Measurements from ENCODE around the gene LLGL1. TPM values are rescaled to one million over a fixed set of nuclear protein-coding genes. Genes with fewer than 3 reads are reported as not detected.

LLGL1 gene
- total RNA-seq, 1 experiment from 2014 or later: 30.2 TPM

GRCh38 chr17:18195246-18195645 lies 30.2 kb upstream of the LLGL1 start:
- POLR2A ChIA-PET (ENCODE audit: low non-redundant PET): no interaction called here
- peaks cover 60% of the 10 kb centered on the region for H3K36me3 ChIP-seq (ENCODE audit: insufficient read depth, low read length, poor library complexity, severe bottlenecking)

GRCh38 chr17:18197535-18198194 lies 27.8 kb upstream of the LLGL1 start:
- intact Hi-C loops (cut with micrococcal nuclease; ENCODE audit: unreplicated experiment): no loop called here
- Histone ChIP-seq H3K9me3 (ENCODE audit: low read depth, low read length, poor library complexity, severe bottlenecking) (no peaks in the 10 kb centered on the region), H3K4me3 (ENCODE audit: low read depth, low read length, poor library complexity, severe bottlenecking) (no peak overlapping the region), H3K27ac (ENCODE audit: low read depth, low read length, poor library complexity, severe bottlenecking) (no peak overlapping the region), H3K4me1 (ENCODE audit: insufficient read depth, low read length, poor library complexity, severe bottlenecking) (no peaks in the 10 kb centered on the region), H3K27me3 (replicated peaks; ENCODE audit: insufficient read depth, low read depth, low read length, poor library complexity) (no peaks in the 10 kb centered on the region), H3K36me3 (ENCODE audit: insufficient read depth, low read length, poor library complexity, severe bottlenecking) (peaks cover 56% of the 10 kb centered on the region)
- CTCF ChIA-PET: interaction anchor here (1.1 kb wide), 1 partner anchor 57 kb away, joined by 3 read pairs; no protein-coding TSS in a partner anchor
- no peak for DNase-seq (ENCODE audit: low spot score)
- no TSS peak for BruUV-seq (replicated peaks)
- TF ChIP-seq EZH2 (IDR thresholded peaks at IDR 0.05; ENCODE audit: borderline replicate concordance, low read depth, low read length, poor library complexity, severe bottlenecking) (no peak), CTCF (conservative IDR thresholded peaks at IDR 0.05; ENCODE audit: low read depth, low read length) (no peak)
- POLR2A ChIA-PET (ENCODE audit: low non-redundant PET): interaction anchor here (0.6 kb wide), 1 partner anchor 532 kb away, joined by 3 read pairs; no protein-coding TSS in a partner anchor

More at GRCh38 chr17:18195246-18195645, 30.2 kb upstream of the LLGL1 start:
- peak overlapping the region; percentile 29 for H3K27ac ChIP-seq (ENCODE audit: low read depth, low read length, poor library complexity, severe bottlenecking)
- no peaks in the 10 kb centered on the region for H3K27me3 ChIP-seq (replicated peaks; ENCODE audit: insufficient read depth, low read depth, low read length, poor library complexity)
- no peak for DNase-seq (ENCODE audit: low spot score)
- H3K4me3 ChIP-seq (ENCODE audit: low read depth, low read length, poor library complexity, severe bottlenecking): no peak overlapping the region
- no peaks in the 10 kb centered on the region for H3K9me3 ChIP-seq (ENCODE audit: low read depth, low read length, poor library complexity, severe bottlenecking)
- CTCF ChIA-PET: no interaction called here
- H3K4me1 ChIP-seq (ENCODE audit: insufficient read depth, low read length, poor library complexity, severe bottlenecking): no peaks in the 10 kb centered on the region
- TF ChIP-seq CTCF (conservative IDR thresholded peaks at IDR 0.05; ENCODE audit: low read depth, low read length) (no peak), EZH2 (IDR thresholded peaks at IDR 0.05; ENCODE audit: borderline replicate concordance, low read depth, low read length, poor library complexity, severe bottlenecking) (no peak)
- intact Hi-C loops (cut with micrococcal nuclease; ENCODE audit: unreplicated experiment): no loop called here
- no TSS peak for BruUV-seq (replicated peaks)

GRCh38 chr17:18198530-18198929 lies 26.9 kb upstream of the LLGL1 start:
- POLR2A ChIA-PET (ENCODE audit: low non-redundant PET): no interaction called here
- intact Hi-C loops (cut with micrococcal nuclease; ENCODE audit: unreplicated experiment): no loop called here
- peaks cover 55% of the 10 kb centered on the region for H3K36me3 ChIP-seq (ENCODE audit: insufficient read depth, low read length, poor library complexity, severe bottlenecking)
- H3K4me3 ChIP-seq (ENCODE audit: low read depth, low read length, poor library complexity, severe bottlenecking): no peak overlapping the region
- no TSS peak for BruUV-seq (replicated peaks)
- H3K4me1 ChIP-seq (ENCODE audit: insufficient read depth, low read length, poor library complexity, severe bottlenecking): no peaks in the 10 kb centered on the region
- TF ChIP-seq EZH2 (IDR thresholded peaks at IDR 0.05; ENCODE audit: borderline replicate concordance, low read depth, low read length, poor library complexity, severe bottlenecking) (no peak), CTCF (conservative IDR thresholded peaks at IDR 0.05; ENCODE audit: low read depth, low read length) (no peak)
- CTCF ChIA-PET: interaction anchor here (1.1 kb wide), 1 partner anchor 58 kb away, joined by 3 read pairs; no protein-coding TSS in a partner anchor
- no peak for DNase-seq (ENCODE audit: low spot score)
- H3K27ac ChIP-seq (ENCODE audit: low read depth, low read length, poor library complexity, severe bottlenecking): no peak overlapping the region
- no peaks in the 10 kb centered on the region for H3K27me3 ChIP-seq (replicated peaks; ENCODE audit: insufficient read depth, low read depth, low read length, poor library complexity)
- H3K9me3 ChIP-seq (ENCODE audit: low read depth, low read length, poor library complexity, severe bottlenecking): no peaks in the 10 kb centered on the region
